A673 (cell line): Measurements from ENCODE around the gene SLC16A8. TPM values are rescaled to one million over a fixed set of nuclear protein-coding genes. Genes with fewer than 3 reads are reported as not detected.

Experiments used
- BruUV-seq: library from RNA; stranded (reverse); fragments of 400-500 nt; replicated peaks from 2 replicates; lab custom pipeline; 2021; lab: Mats Ljungman, UMichigan
- CTCF ChIA-PET: fragments of 300-600 bp; sonication (Branson Sonifier 250); formaldehyde crosslinking; loops from one replicate; lab custom pipeline; 2022; ENCODE audit warnings: antibody characterized with exemption; lab: Charles Lee
- POLR2A ChIA-PET: fragments of 300-600 bp; sonication (Branson Sonifier 250); formaldehyde crosslinking; loops from one replicate; lab custom pipeline; 2022; ENCODE audit warnings: antibody characterized with exemption; ENCODE audit not compliant: low non-redundant PET; lab: Charles Lee
- DNase-seq: peaks from one replicate; pipeline ENCODE4 v3.0.0-alpha.2; 2015; ENCODE audit warnings: low spot score
- H3K27ac ChIP-seq: fragments of 200-600 bp; sonication (generic); 2 replicates; pipeline ENCODE4 v1.5.1; 2016; ENCODE audit warnings: mixed run types, low read depth, mild to moderate bottlenecking, mixed read lengths, antibody characterized with exemption, low read length; ENCODE audit not compliant: poor library complexity, severe bottlenecking
- H3K27me3 ChIP-seq: fragments of 200-600 bp; sonication (generic); replicated peaks from 2 replicates; pipeline ENCODE4 v1.6.1; 2017; ENCODE audit warnings: mixed run types, low read depth, mild to moderate bottlenecking, mixed read lengths, antibody characterized with exemption, low read length; ENCODE audit not compliant: insufficient read depth, poor library complexity
- H3K36me3 ChIP-seq: fragments of 200-600 bp; sonication (generic); 2 replicates; pipeline ENCODE4 v1.6.1; 2016; ENCODE audit warnings: mixed run types, mild to moderate bottlenecking, mixed read lengths, antibody characterized with exemption, low read length; ENCODE audit not compliant: insufficient read depth, poor library complexity, severe bottlenecking
- H3K4me1 ChIP-seq: fragments of 200-600 bp; sonication (generic); 2 replicates; pipeline ENCODE4 v1.6.1; 2017; ENCODE audit warnings: mixed run types, mild to moderate bottlenecking, mixed read lengths, antibody characterized with exemption, low read length; ENCODE audit not compliant: insufficient read depth, poor library complexity, severe bottlenecking
- H3K4me3 ChIP-seq: fragments of 200-600 bp; sonication (generic); 2 replicates; pipeline ENCODE4 v1.5.1; 2016; ENCODE audit warnings: low read depth, mixed run types, mild to moderate bottlenecking, mixed read lengths, low read length; ENCODE audit not compliant: poor library complexity, severe bottlenecking
- H3K9me3 ChIP-seq: fragments of 200-600 bp; sonication (generic); 2 replicates; pipeline ENCODE4 v1.6.1; 2016; ENCODE audit warnings: mixed run types, low read depth, mild to moderate bottlenecking, mixed read lengths, antibody characterized with exemption, low read length; ENCODE audit not compliant: poor library complexity, severe bottlenecking
- EZH2 ChIP-seq: fragments of 200-600 bp; sonication (generic); IDR thresholded peaks from 2 replicates; pipeline ENCODE4 v1.6.1; 2017; ENCODE audit warnings: borderline replicate concordance, low read depth, mild to moderate bottlenecking, mixed read lengths, antibody characterized with exemption, low read length; ENCODE audit not compliant: poor library complexity, severe bottlenecking
- intact Hi-C: fragments of 100-400 bp; cut with micrococcal nuclease; formaldehyde crosslinking; loops from one replicate; pipeline ENCODE4 v1.10.0; 2022; ENCODE audit not compliant: unreplicated experiment
- total RNA-seq: library from RNA; stranded (reverse); gene quantifications from 2 replicates; pipeline ENCODE4 v1.2.3, GENCODE V29; 2021
- TF ChIP-seq, protein P1 (sequence below): fragments of 300-800, 200-600 bp; sonication (generic); conservative IDR thresholded peaks from 2 replicates; pipeline ENCODE4 v1.5.1; 2017; ENCODE audit warnings: low read depth, mild to moderate bottlenecking, antibody characterized with exemption, low read length, moderate library complexity, mixed read lengths

Gene SLC16A8
- total RNA-seq, 1 experiment from 2014 or later, result not detected

GRCh38 chr22:38049812-38050619 is 34.0 kb downstream of the SLC16A8 start:
- no TSS peak for BruUV-seq
- no peaks in the 10 kb centered on the region for H3K36me3 ChIP-seq
- no peaks in the 10 kb centered on the region for H3K27me3 ChIP-seq
- ChIA-PET POLR2A (no interaction called here), CTCF (no interaction called here)
- H3K27ac ChIP-seq, result no peak overlapping the region
- no peaks in the 10 kb centered on the region for H3K9me3 ChIP-seq
- intact Hi-C loops, result loop anchor here (5.0 kb wide), 1 partner anchor 522 kb away; the partner anchor contains the start of gene DMC1
- TF ChIP-seq, protein P1, sequence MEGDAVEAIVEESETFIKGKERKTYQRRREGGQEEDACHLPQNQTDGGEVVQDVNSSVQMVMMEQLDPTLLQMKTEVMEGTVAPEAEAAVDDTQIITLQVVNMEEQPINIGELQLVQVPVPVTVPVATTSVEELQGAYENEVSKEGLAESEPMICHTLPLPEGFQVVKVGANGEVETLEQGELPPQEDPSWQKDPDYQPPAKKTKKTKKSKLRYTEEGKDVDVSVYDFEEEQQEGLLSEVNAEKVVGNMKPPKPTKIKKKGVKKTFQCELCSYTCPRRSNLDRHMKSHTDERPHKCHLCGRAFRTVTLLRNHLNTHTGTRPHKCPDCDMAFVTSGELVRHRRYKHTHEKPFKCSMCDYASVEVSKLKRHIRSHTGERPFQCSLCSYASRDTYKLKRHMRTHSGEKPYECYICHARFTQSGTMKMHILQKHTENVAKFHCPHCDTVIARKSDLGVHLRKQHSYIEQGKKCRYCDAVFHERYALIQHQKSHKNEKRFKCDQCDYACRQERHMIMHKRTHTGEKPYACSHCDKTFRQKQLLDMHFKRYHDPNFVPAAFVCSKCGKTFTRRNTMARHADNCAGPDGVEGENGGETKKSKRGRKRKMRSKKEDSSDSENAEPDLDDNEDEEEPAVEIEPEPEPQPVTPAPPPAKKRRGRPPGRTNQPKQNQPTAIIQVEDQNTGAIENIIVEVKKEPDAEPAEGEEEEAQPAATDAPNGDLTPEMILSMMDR, result no peak
- no peak for TF ChIP-seq EZH2
- H3K4me1 ChIP-seq, result no peaks in the 10 kb centered on the region
- DNase-seq, result no peak
- H3K4me3 ChIP-seq, result no peak overlapping the region

DNA sequence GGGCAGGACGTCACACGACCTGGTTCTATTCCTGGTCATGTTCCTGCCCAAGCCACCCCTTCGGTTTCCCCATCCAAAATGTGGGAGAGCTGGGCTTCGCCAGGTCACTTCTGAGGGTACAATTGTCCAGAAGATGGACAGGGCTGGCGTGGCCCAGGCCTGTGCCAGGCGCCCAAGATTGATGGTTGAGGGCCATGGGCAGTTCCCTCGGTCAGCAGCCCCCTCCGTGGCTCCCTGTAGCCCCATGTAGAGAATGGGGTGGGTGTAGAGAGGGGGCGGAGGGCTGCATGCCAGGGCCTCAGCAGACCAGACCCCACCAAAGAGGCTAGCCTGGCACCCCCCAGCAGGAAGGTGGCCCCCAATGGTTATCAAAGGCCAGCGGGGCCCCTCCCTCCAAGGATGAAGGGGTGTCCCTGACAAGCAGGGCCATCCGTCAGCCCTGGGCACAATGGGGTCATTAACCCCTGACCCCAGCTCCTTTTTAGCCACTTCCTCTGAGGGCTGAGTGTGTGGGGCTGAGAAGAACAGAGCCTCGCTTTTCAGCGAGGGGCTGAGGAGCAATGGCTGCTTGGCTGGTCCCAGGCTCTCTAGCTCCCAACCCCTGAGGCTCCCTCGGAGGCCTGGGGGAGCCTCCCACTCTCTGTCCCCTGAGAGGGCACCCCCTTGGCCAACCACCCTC is 37.8 kb downstream of the SLC16A8 start:
- Histone ChIP-seq H3K27me3 (no peaks in the 10 kb centered on the region), H3K9me3 (no peaks in the 10 kb centered on the region), H3K36me3 (no peaks in the 10 kb centered on the region), H3K4me1 (no peaks in the 10 kb centered on the region), H3K4me3 (no peak overlapping the region), H3K27ac (no peak overlapping the region)
- intact Hi-C loops, result no loop called here
- DNase-seq, result no peak
- ChIA-PET POLR2A (no interaction called here), CTCF (no interaction called here)
- BruUV-seq, result no TSS peak
- no peak for TF ChIP-seq EZH2
- TF ChIP-seq, protein P1, result no peak

- POLR2A ChIA-PET, result no interaction called here
- H3K4me3 ChIP-seq, result no peak overlapping the region
- intact Hi-C loops, result no loop called here
- H3K4me1 ChIP-seq, result no peaks in the 10 kb centered on the region
- H3K9me3 ChIP-seq, result no peaks in the 10 kb centered on the region
- H3K27me3 ChIP-seq, result no peaks in the 10 kb centered on the region
- no TSS peak for BruUV-seq
- CTCF ChIA-PET, result interaction anchor here (1.4 kb wide), 1 partner anchor 9 kb away, joined by 4 read pairs; no protein-coding TSS in a partner anchor
- no peak for TF ChIP-seq EZH2
- TF ChIP-seq, protein P1, result no peak
- no peaks in the 10 kb centered on the region for H3K36me3 ChIP-seq
- DNase-seq, result no peak
- H3K27ac ChIP-seq, result no peak overlapping the region
These were observed 40.6 kb downstream of the SLC16A8 start for GRCh38 chr22:38043151-38044039.
